Right lobe of liver (tissue), 4 donors: ENCODE data around the gene DIRAS1.

ENCODE experiments used
- POLR2A ChIP-seq: fragments of 450-650 bp; IDR thresholded peaks from one replicate; pipeline ENCODE4 v1.6.1; 2017; ENCODE audit warnings: antibody characterized with exemption, mild to moderate bottlenecking
- TF ChIP-seq, protein P1 (sequence below), 4 donors: fragments of 200-600 bp in 3 of 4; fragments of 450-650 bp in 1 of 4; IDR thresholded peaks; one replicate each; pipeline versions ENCODE4 v1.5.1 to v1.8.0; 2016 to 2022; ENCODE audit warnings: antibody characterized with exemption in 4 of 4, mild to moderate bottlenecking in 2 of 4
- donor health status: DM: no; HTN: no; CAD: no.
- donor health status: DM: no; HTN: no; CAD: no.
- donor health status: DM: no; HTN: yes; CAD: no.

DNA sequence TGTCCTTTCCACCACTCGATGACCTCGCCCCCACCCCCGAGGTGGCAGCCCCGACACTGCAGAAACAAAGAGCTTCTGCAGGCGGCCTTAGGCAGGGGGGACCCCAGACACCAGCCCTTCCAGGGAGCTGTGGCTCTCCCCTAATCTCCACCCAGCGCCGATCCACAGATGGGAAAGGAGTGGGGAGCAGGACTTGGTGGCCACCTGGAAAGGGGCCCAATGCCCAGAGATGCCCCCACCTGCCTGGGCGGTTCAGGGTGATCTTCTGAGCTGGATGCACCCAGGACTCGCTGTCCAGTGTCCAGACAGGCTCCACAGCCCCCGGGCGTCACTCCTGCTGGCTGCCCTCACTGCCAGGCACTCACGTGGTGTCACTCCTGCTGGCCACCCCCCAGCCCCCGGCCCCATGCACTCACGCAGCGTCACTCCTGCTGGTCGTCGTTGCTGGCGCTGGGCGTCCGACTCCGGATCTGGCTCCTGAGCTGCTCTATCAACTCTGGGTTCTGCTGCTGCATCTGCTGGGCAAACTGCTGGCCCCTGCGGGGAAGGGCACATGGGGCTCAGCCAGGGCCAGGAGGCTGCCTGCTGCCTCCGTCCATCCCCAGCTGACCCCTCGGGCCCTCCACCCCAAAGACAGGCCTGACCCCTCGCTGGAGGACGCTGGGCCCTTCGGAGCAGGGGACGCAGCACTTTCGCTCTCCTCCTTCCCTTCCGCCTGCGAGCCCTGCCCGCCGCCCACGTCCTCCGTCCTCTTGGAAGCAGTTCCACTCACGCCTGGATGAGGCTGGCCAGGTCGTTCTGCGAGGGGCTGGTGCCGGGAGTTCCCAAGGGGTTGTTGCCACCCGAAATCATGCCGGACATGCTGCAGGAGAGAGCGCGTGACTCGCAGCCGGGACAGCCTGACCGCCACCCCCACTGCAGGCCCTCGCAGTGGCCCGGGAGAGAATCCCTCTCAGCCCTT, 36.0 kb upstream of the DIRAS1 start:
- TF ChIP-seq, protein P1, sequence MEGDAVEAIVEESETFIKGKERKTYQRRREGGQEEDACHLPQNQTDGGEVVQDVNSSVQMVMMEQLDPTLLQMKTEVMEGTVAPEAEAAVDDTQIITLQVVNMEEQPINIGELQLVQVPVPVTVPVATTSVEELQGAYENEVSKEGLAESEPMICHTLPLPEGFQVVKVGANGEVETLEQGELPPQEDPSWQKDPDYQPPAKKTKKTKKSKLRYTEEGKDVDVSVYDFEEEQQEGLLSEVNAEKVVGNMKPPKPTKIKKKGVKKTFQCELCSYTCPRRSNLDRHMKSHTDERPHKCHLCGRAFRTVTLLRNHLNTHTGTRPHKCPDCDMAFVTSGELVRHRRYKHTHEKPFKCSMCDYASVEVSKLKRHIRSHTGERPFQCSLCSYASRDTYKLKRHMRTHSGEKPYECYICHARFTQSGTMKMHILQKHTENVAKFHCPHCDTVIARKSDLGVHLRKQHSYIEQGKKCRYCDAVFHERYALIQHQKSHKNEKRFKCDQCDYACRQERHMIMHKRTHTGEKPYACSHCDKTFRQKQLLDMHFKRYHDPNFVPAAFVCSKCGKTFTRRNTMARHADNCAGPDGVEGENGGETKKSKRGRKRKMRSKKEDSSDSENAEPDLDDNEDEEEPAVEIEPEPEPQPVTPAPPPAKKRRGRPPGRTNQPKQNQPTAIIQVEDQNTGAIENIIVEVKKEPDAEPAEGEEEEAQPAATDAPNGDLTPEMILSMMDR (IDR thresholded peaks at IDR 0.05) = no peak
- TF ChIP-seq POLR2A = no peak
